Measurements from ENCODE around the gene DSCAM. TPM values are rescaled to one million over a fixed set of nuclear protein-coding genes. Genes with fewer than 3 reads are reported as not detected.

The DSCAM gene
- total and polyA plus RNA-seq, 10 of the 15 experiments (the other 5 are each of a cell fraction or from before 2014, with no cell fraction given), result not detected

- TF ChIP-seq, protein P1, sequence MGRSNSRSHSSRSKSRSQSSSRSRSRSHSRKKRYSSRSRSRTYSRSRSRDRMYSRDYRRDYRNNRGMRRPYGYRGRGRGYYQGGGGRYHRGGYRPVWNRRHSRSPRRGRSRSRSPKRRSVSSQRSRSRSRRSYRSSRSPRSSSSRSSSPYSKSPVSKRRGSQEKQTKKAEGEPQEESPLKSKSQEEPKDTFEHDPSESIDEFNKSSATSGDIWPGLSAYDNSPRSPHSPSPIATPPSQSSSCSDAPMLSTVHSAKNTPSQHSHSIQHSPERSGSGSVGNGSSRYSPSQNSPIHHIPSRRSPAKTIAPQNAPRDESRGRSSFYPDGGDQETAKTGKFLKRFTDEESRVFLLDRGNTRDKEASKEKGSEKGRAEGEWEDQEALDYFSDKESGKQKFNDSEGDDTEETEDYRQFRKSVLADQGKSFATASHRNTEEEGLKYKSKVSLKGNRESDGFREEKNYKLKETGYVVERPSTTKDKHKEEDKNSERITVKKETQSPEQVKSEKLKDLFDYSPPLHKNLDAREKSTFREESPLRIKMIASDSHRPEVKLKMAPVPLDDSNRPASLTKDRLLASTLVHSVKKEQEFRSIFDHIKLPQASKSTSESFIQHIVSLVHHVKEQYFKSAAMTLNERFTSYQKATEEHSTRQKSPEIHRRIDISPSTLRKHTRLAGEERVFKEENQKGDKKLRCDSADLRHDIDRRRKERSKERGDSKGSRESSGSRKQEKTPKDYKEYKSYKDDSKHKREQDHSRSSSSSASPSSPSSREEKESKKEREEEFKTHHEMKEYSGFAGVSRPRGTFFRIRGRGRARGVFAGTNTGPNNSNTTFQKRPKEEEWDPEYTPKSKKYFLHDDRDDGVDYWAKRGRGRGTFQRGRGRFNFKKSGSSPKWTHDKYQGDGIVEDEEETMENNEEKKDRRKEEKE (IDR thresholded peaks at IDR 0.05), result no peak
- TF ChIP-seq JUNB (IDR thresholded peaks at IDR 0.05) (no peak), EZH2 (IDR thresholded peaks at IDR 0.05; ENCODE audit: borderline replicate concordance, control insufficient read depth, low read depth, low read length) (no peak), TCF3 (IDR thresholded peaks at IDR 0.05; ENCODE audit: borderline replicate concordance, insufficient read depth, low read depth, low read length) (no peak)
Observed at GRCh38 chr21:40425981-40426380, 421.0 kb downstream of the DSCAM start (continued).

- H3K4me1 ChIP-seq (ENCODE audit: control insufficient read depth, insufficient read depth, low read length), result no peaks in the 10 kb centered on the region
- no peak overlapping the region for H3K4me3 ChIP-seq
- DNase-seq (ENCODE audit: low read depth, low spot score) (no peak), FAIRE-seq (no peak), ATAC-seq (no peak)
- intact Hi-C loops (cut with micrococcal nuclease; ENCODE audit: unreplicated experiment) (no loop called here), in situ Hi-C loops (cut with MboI) (no loop called here)
- no TSS peak for BruUV-seq (replicated peaks)
- H3K79me2 ChIP-seq (ENCODE audit: control insufficient read depth, insufficient read depth, low read length), result no peaks in the 10 kb centered on the region
- H3K27me3 ChIP-seq (replicated peaks in 1 of 2; ENCODE audit: control insufficient read depth in 2 of 2, insufficient read depth in 2 of 2, low read length in 1 of 2), result no peaks in the 10 kb centered on the region
- SMC1A ChIA-PET (ENCODE audit: uncharacterized antibody, unreplicated experiment), result no interaction called here
- POLR2A ChIA-PET, result no interaction called here
- no peak for TF ChIP-seq SPI1 (IDR thresholded peaks at IDR 0.05; ENCODE audit: borderline replicate concordance, insufficient read depth, low read depth, low read length)
- TF ChIP-seq NFIC (IDR thresholded peaks at IDR 0.05; ENCODE audit: low read depth, low read length), result no peak
- no peak for TF ChIP-seq RBBP5 (conservative IDR thresholded peaks at IDR 0.05)
- no peak for TF ChIP-seq ZNF622 (IDR thresholded peaks at IDR 0.05)
- WGBS (ENCODE audit: insufficient coverage, insufficient replicate concordance, low lambda C conversion rate, missing lambda C conversion rate), result 32% methylated on average over 12 of the region's 12 CpGs
- H3K27ac ChIP-seq (ENCODE audit: control insufficient read depth, insufficient read depth), result no peak overlapping the region
- no peak overlapping the region for H3K9ac ChIP-seq (ENCODE audit: control insufficient read depth, insufficient read depth, low read length)
- H4K20me1 ChIP-seq (ENCODE audit: control insufficient read depth, insufficient read depth), result no peaks in the 10 kb centered on the region
- H3K4me2 ChIP-seq (ENCODE audit: control insufficient read depth, insufficient read depth), result no peak overlapping the region
- H2AFZ ChIP-seq (ENCODE audit: control insufficient read depth, low read depth, low read length), result no peak overlapping the region
- RAD21 ChIA-PET (ENCODE audit: unreplicated experiment), result no interaction called here
- CTCF ChIA-PET, result no interaction called here
- H3K36me3 ChIP-seq (ENCODE audit: control insufficient read depth in 2 of 2, insufficient read depth in 2 of 2, low read length in 1 of 2), result no peaks in the 10 kb centered on the region
- no peaks in the 10 kb centered on the region; the same call in 2 of the 3 replicates for H3K9me3 ChIP-seq (replicated peaks; ENCODE audit: control insufficient read depth, insufficient read depth, low read length)
Observed at GRCh38 chr21:40422896-40423635, 423.9 kb downstream of the DSCAM start.

Measured in GM12878 (cell line).